ENCODE results near the gene EIF4G3. TPM values are rescaled to one million over a fixed set of nuclear protein-coding genes. Genes with fewer than 3 reads are reported as not detected.

EIF4G3 gene
- total and polyA plus RNA-seq, 2 of the 8 experiments (the other 6 are each of a cell fraction or from before 2014, with no cell fraction given): 47.5 to 66.6 TPM

DNA sequence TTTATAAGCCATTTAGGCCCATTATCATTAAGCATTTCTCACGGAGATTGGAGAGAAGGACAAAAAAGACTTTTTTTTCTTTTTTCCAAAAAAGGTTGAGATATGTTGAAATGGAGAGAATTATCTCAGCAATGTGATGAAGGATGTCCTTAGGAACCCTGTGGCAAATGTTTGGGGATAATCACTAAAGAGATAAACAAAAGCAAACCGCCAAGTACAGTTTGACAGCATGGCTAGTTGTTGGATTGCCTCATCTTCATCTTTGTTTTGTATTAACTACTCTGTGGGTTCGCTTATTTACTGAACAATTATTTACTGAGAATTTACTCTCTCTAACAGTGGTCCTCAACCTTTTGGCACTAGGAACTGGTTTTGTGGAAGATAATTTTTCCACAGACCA lies 292.2 kb downstream of the EIF4G3 start:
- H3K14ac ChIP-seq (ENCODE audit: insufficient read length): no peak overlapping the region
- no peak for DNase-seq (ENCODE audit: low read depth in 1 of 2, low spot score in 2 of 2)
- FAIRE-seq: no peak
- TF ChIP-seq KDM5A (IDR thresholded peaks at IDR 0.05; ENCODE audit: low read length) (no peak), CHD1 (IDR thresholded peaks at IDR 0.05; ENCODE audit: low read depth, low read length) (no peak), HDAC6 (IDR thresholded peaks at IDR 0.05; ENCODE audit: low read depth, low read length) (no peak), TEAD4 (IDR thresholded peaks at IDR 0.05; ENCODE audit: low read depth, low read length) (no peak), CEBPB (IDR thresholded peaks at IDR 0.05; ENCODE audit: low read depth, low read length) (no peak), JUN (IDR thresholded peaks at IDR 0.05; ENCODE audit: low read depth, low read length) (no peak), SAP30 (IDR thresholded peaks at IDR 0.05; ENCODE audit: insufficient read depth, insufficient replicate concordance, low read length) (no peak), SIRT6 (IDR thresholded peaks at IDR 0.05; ENCODE audit: low read length) (no peak), BRCA1 (IDR thresholded peaks at IDR 0.05; ENCODE audit: low read depth, low read length) (no peak), SP1 (IDR thresholded peaks at IDR 0.05; ENCODE audit: low read depth, low read length) (no peak), RAD21 (IDR thresholded peaks at IDR 0.05 in 1 of 2, conservative IDR thresholded peaks at IDR 0.05 in 1 of 2; ENCODE audit: low read depth in 2 of 2, low read length in 2 of 2) (no peak), KDM1A (IDR thresholded peaks at IDR 0.05; ENCODE audit: borderline replicate concordance, low read length) (no peak), KDM4A (IDR thresholded peaks at IDR 0.05; ENCODE audit: low read depth, low read length, severe bottlenecking) (no peak), PHF8 (conservative IDR thresholded peaks at IDR 0.05; ENCODE audit: low read depth, low read length) (no peak)
- TF ChIP-seq, protein P1, sequence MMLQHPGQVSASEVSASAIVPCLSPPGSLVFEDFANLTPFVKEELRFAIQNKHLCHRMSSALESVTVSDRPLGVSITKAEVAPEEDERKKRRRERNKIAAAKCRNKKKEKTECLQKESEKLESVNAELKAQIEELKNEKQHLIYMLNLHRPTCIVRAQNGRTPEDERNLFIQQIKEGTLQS (IDR thresholded peaks at IDR 0.05; ENCODE audit: insufficient read depth, low read depth, low read length): no peak

More for the DNA sequence above, 292.2 kb downstream of the EIF4G3 start:
- ChIA-PET CTCF (ENCODE audit: partially characterized antibody) (no interaction called here), POLR2A (ENCODE audit: partially characterized antibody) (no interaction called here)
- no peaks in the 10 kb centered on the region for H4K20me1 ChIP-seq (replicated peaks in 1 of 2; ENCODE audit: control insufficient read depth in 1 of 2, insufficient read depth in 2 of 2, low read length in 2 of 2)
- H4K5ac ChIP-seq (ENCODE audit: insufficient read length, low read depth, low read length): no peak overlapping the region
- H3K23ac ChIP-seq (ENCODE audit: insufficient read length): no peak overlapping the region
- H3K23me2 ChIP-seq (ENCODE audit: low read depth, low read length): no peaks in the 10 kb centered on the region
- H2AFZ ChIP-seq (ENCODE audit: low read length): no peak overlapping the region
- no peak overlapping the region for H2BK12ac ChIP-seq (ENCODE audit: low read depth, low read length)
- H3K27ac ChIP-seq (ENCODE audit: low read depth, low read length): no peak overlapping the region
- no peak overlapping the region for H2AK5ac ChIP-seq (ENCODE audit: low read depth, low read length)
- H3K4me3 ChIP-seq (ENCODE audit: extremely low read depth in 1 of 4, insufficient read depth in 2 of 4, low read depth in 3 of 4, low read length in 4 of 4): no peak overlapping the region
- H3K9ac ChIP-seq (replicated peaks in 1 of 4; ENCODE audit: extremely low read depth in 1 of 4, low read depth in 3 of 4, low read length in 3 of 4): no peak overlapping the region
- no peak overlapping the region for H2BK5ac ChIP-seq (ENCODE audit: low read depth, low read length)
- H3K4ac ChIP-seq (replicated peaks; ENCODE audit: insufficient read length, low read depth, low read length): no peak overlapping the region
- no peak overlapping the region for H2BK120ac ChIP-seq (replicated peaks; ENCODE audit: low read depth, low read length)
- H3K36me3 ChIP-seq (ENCODE audit: control insufficient read depth in 2 of 4, insufficient read depth in 4 of 4, low read length in 3 of 4): peaks cover 0 to 5% (median 0%) of the 10 kb centered on the region in 4 experiments; a peak in 1 of 8 replicates
- no peak overlapping the region for H3K18ac ChIP-seq (ENCODE audit: extremely low read depth, low read length)
- no peak overlapping the region for H2BK15ac ChIP-seq (ENCODE audit: low read length)
- no peaks in the 10 kb centered on the region for H3K79me1 ChIP-seq (ENCODE audit: low read depth, low read length)
- H4K91ac ChIP-seq (replicated peaks; ENCODE audit: insufficient read length, low read length): no peak overlapping the region
- H3K4me2 ChIP-seq (ENCODE audit: insufficient read depth in 1 of 2, low read depth in 2 of 2, low read length in 2 of 2): no peak overlapping the region
- no peak overlapping the region for H3K56ac ChIP-seq (replicated peaks; ENCODE audit: insufficient read length, low read depth, low read length)
- 88% methylated on average over 3 of the region's 3 CpGs; no CpG with 5 or more reads in 1 of the 2 experiments for WGBS, 2 experiments (ENCODE audit: extremely low coverage in 1 of 2, insufficient coverage in 1 of 2, insufficient read length in 1 of 2, insufficient replicate concordance in 2 of 2, low coverage in 1 of 2, low lambda C conversion rate in 2 of 2, missing lambda C conversion rate in 1 of 2)
- no peak overlapping the region for H2BK20ac ChIP-seq (ENCODE audit: low read length)
- no peaks in the 10 kb centered on the region for H3K9me3 ChIP-seq (ENCODE audit: insufficient read depth in 2 of 2, low read depth in 1 of 2, low read length in 1 of 2)
- no peaks in the 10 kb centered on the region for H3K27me3 ChIP-seq (replicated peaks in 1 of 4; ENCODE audit: control insufficient read depth in 3 of 4, extremely low read depth in 1 of 4, insufficient read depth in 3 of 4, low read length in 3 of 4)
- no peaks in the 10 kb centered on the region for H3K4me1 ChIP-seq (replicated peaks in 1 of 4; ENCODE audit: control insufficient read depth in 3 of 4, insufficient read depth in 4 of 4, low read length in 3 of 4)
- H3K79me2 ChIP-seq (ENCODE audit: control insufficient read depth in 1 of 2, insufficient read depth in 2 of 2, low read length in 2 of 2): no peaks in the 10 kb centered on the region
- H4K8ac ChIP-seq (ENCODE audit: extremely low read depth, insufficient read depth, low read length): no peak overlapping the region
